ENCODE results near the gene NUDT12.

NUDT12 gene

DNA sequence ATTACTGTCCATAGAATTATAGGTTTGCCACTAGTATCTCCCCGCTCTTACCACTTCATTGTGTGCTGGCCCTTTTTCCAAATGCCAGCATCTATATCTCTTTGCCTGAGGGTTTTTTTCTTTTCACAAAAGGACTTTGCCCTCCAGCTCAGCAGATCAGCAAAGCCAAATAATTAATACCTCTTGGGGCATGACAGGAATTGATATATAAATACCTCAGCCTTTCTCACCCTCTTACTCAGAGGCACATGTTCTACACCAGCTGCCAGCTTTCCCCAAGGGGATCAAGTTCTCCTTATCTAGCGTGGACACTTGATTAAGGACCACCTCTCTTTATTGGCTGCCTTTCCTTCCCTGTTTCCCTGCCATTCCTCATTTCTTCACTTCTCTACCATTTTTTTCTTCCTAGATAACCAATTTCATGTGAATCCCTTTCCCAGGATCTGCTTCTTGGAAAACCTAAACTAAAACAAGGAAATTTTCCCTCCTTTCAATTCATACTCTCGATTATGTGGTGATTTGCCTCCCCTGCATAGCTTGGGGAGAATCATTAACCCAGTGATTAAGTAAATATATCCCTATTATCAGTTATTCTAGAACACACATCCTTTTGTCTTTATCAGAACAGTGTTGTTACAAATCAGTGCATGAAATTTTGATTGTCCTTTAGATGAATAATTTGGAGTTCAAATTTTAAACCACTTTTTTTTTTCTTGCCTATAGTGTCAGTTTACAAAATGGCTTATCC is 6.9 kb upstream of the NUDT12 start:
- H3K27ac Mint-ChIP-seq: no peak overlapping the region
- DNase-seq (ENCODE audit: low spot score in 2 of 2) (no peak), ATAC-seq (no peak)
- H3K4me3 Mint-ChIP-seq: no peak overlapping the region
- no peaks in the 10 kb centered on the region for H3K9me3 Mint-ChIP-seq
- no peaks in the 10 kb centered on the region for H3K4me1 Mint-ChIP-seq
- no peaks in the 10 kb centered on the region for H3K36me3 Mint-ChIP-seq

DNA sequence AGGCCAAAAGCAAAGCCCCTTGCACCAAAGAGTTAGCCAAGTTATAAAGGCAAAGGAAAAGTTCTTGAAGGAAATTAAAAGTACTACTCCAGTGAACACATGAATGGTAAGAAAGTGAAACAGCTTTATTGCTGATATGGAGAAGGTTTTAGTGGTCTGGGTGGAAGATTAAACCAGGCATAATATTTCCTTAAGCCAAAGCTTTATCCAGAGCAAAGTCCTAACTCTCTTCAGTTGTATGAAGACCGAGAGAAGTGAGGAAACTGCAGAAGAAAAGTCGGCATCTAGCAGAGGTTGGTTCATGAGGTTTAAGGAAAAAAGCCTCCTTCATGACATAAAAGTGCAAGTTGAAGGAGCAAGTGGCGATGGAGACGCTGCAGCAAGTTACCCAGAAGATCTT is 3.1 kb upstream of the NUDT12 start:
- Mint-ChIP-seq H3K9me3 (no peaks in the 10 kb centered on the region), H3K27ac (no peak overlapping the region), H3K4me3 (no peak overlapping the region), H3K4me1 (peaks cover 9% of the 10 kb centered on the region), H3K36me3 (no peaks in the 10 kb centered on the region)
- ATAC-seq (no peak), DNase-seq (ENCODE audit: low spot score in 2 of 2) (no peak)

DNA sequence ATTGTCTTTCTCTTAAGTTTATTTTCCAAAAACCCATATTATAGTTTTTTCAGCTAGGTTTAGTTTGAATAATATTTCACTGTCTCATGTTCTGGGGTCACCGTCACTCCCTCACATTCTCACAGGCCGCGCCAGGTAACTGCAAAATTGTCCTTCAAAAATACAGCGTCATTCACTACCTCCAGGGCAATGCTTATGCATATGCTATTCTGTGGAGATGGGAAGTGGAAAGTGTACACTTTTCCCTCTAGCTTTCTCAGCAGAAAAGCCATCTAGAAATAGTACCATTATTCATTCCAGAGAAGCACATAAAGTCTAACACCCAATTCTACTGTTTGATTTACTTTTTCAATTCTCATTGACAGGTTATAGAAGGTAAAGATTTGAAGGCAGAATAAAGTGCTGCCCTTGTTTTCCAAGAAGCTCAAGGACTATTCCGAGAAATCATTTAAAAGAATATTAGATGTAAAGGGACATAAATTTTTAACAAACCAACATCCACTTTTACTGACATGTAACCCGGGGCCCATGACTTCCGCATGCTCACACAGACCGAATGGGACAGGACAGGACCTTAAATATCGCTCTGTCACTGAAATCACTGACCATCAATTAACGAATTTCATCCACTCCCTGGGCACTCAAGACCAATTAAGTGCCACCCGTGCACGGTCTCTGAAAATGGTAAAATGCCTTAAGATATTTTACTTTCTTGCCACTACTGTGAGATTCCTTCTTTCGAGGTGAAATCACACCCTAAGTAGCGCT is 720 bp downstream of the NUDT12 start:
- no peaks in the 10 kb centered on the region for H3K36me3 Mint-ChIP-seq
- H3K4me1 Mint-ChIP-seq: peaks cover 9% of the 10 kb centered on the region
- ATAC-seq: no peak
- no peak for DNase-seq (ENCODE audit: low spot score in 2 of 2)
- H3K9me3 Mint-ChIP-seq: peaks cover 2% of the 10 kb centered on the region
- H3K27ac Mint-ChIP-seq: no peak overlapping the region
- peak overlapping the region; percentile 59 for H3K4me3 Mint-ChIP-seq

DNA sequence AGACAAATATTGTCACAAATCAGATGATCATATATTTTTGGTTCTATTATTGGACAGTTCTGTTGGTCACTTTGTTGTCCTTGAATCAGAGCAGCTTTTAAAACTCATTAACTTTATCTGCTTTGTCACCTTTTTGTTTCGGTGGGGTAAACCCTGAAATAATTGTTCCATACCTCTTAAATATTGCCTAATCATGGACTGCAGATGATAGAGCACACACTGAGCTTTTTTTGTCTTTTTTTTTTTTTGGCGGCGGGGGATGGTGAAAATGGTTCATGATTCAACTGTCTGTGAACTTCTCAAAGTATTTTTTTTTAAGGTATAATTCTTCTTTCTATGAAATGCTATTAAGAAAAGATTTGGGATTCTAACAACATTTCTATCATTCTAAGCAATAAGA is 1.8 kb downstream of the NUDT12 start:
- Mint-ChIP-seq H3K9me3 (peaks cover 2% of the 10 kb centered on the region), H3K4me3 (no peak overlapping the region), H3K36me3 (no peaks in the 10 kb centered on the region), H3K4me1 (peaks cover 9% of the 10 kb centered on the region), H3K27ac (no peak overlapping the region)
- ATAC-seq (no peak), DNase-seq (ENCODE audit: low spot score in 2 of 2) (no peak)

DNA sequence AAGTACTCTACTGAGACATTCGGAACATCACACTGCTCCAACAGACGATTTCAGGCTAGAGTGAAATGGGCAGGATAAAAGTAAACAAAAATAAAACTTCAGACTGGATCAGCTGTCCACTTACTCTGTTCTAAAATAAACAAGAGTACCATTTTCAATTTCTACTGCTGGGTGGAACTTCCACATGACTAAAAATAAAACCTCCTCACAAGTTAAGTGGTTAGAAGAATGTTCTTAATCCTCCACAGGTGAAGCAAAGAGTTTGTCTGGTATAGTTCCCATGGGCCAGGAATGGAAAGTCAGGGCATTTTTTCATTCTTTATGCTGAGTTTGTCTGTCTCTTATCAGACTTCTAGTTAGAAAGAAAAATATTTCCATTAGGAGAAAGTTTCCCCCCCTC is 15.7 kb downstream of the NUDT12 start:
- Mint-ChIP-seq H3K4me3 (no peak overlapping the region), H3K36me3 (no peaks in the 10 kb centered on the region), H3K9me3 (no peaks in the 10 kb centered on the region), H3K27ac (no peak overlapping the region), H3K4me1 (no peaks in the 10 kb centered on the region)
- no peak for ATAC-seq
- DNase-seq (ENCODE audit: low spot score in 2 of 2): no peak

DNA sequence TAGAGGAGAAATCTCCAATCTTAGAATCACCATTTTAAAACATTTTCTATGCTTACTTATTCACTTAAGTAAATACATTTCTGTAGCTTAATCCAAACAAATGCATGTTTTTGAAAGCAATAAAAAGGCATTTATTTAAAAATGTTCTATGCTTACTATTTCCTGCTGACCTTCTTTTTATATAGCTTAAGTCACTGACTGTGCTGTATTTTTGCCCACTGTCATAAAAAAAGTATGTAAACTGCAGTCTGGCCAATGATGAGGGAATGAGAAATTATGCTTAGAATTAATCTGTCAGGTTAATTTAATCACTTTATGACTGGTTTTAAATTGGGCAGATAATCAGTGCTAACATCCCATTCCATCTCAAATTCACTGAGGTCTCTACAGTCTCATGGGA is 20.1 kb downstream of the NUDT12 start:
- Mint-ChIP-seq H3K27ac (no peak overlapping the region), H3K36me3 (no peaks in the 10 kb centered on the region), H3K4me1 (no peaks in the 10 kb centered on the region), H3K4me3 (no peak overlapping the region), H3K9me3 (no peaks in the 10 kb centered on the region)
- DNase-seq (ENCODE audit: low spot score in 2 of 2) (no peak), ATAC-seq (no peak)

DNA sequence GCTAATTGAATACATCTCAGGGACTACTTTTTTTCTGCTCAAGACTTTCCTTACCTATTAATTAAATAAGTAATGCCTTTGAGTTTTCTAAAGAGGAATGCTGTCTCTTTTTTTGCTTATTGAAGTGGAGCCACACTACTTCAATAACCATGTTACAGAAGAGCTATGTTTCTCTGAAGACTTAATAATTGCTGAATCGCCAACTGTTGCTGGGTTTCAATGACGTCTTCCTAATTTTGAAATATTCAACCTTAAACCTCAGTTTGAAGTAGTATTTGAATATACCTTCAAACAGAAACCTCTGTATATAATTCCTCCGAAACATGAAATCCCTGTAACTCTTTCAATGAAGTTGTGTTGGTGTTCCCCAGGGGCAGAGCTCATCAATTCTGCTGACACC is 21.0 kb downstream of the NUDT12 start:
- no peak overlapping the region for H3K27ac Mint-ChIP-seq
- H3K9me3 Mint-ChIP-seq: no peaks in the 10 kb centered on the region
- DNase-seq (ENCODE audit: low spot score in 2 of 2) (no peak), ATAC-seq (no peak)
- H3K4me3 Mint-ChIP-seq: no peak overlapping the region
- H3K4me1 Mint-ChIP-seq: no peaks in the 10 kb centered on the region
- H3K36me3 Mint-ChIP-seq: no peaks in the 10 kb centered on the region

DNA sequence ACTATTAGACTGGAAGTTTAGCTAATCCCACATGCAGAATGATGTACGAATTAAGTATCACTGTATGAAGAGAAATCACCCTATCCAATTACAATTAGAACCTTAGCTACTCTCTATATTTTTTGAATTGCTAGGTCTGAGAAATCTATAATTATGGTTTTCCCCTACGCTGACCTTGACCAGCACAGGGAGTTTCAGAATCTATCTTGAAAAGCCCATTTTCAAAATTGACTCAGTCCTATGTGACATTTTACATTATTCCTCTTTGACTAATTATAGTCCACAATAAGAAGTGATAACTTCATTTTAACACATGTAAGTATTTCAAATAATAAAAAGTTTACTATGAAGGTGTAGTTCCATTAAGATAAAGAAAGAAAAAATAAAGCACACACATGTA is 21.5 kb downstream of the NUDT12 start:
- no peak for DNase-seq (ENCODE audit: low spot score in 2 of 2)
- Mint-ChIP-seq H3K27ac (no peak overlapping the region), H3K9me3 (no peaks in the 10 kb centered on the region), H3K36me3 (no peaks in the 10 kb centered on the region), H3K4me3 (no peak overlapping the region), H3K4me1 (no peaks in the 10 kb centered on the region)
- no peak for ATAC-seq

DNA sequence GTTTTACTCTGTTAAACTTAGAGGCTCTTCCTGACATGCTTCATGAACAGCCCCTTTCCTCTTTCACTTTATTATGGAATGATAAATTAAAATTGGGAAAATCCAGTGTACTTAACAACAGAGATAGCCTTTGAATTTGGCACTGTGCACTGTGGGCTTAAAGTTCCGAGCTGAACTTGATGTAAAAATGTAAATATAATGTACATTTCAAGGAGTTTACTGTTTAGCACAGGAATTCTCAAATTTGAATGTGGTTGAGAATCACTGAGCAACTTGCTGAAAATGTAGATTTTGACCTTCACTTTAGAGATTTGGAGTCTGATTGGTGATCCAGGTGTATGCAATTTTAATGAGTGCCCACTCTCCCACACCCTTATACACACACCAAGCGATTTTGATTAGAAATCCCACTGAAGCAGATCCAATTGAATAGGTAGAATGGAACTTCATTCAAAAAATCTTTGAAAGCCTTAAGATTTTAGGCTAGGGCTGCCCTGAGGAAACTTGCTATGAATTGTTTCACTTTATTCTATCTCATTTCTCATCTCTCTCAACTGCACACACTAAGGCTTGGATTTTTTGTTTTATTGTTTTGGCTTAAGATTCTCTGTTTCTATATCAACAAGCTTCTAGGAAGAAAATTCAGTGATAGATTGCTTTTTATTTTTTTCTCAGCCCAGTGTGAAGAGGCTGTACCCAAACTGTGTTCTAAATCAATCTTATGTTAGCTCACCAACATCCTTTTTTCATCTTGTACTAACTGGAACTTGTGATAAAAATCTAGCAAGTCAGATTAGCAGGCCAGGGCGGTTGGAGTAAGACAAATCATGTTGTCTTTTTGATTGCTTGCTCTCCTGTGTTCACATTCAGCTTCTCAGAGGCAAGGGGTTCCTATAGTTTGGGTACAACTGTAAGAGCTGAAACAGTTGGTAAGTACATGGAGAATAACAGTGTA is 22.9 kb downstream of the NUDT12 start:
- no peak overlapping the region for H3K4me3 Mint-ChIP-seq
- H3K9me3 Mint-ChIP-seq: no peaks in the 10 kb centered on the region
- DNase-seq (ENCODE audit: low spot score in 2 of 2): no peak
- H3K4me1 Mint-ChIP-seq: no peaks in the 10 kb centered on the region
- no peaks in the 10 kb centered on the region for H3K36me3 Mint-ChIP-seq
- H3K27ac Mint-ChIP-seq: no peak overlapping the region
- no peak for ATAC-seq

DNA sequence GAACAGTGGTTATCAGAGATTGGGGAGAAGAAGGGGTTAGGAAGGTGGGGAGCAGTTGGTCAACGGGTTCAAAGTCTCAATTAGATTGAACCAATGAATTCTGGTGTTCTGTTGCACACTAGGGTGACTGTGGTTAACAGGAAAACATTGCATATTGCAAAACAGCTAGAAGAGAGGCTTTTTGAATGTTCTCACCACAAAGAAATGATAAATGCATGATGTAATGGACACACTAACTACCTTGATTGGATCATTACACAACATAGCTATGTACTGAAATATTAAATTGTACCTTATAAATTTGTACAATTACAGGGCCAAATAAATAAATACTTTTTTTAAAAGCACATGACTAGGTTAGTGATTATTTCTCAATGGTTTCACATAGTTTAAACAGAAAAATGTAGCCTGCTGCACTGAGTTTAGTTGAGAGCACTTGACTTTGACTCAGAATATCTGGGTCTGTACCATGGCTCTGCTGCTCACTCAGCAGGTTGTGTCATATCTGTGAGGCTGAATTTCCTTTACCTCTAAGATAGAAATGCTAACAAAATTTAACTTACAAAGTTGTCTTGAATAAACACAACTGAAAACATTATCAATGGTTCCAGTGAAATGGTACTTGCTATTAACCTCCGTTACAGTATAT is 30.4 kb downstream of the NUDT12 start:
- no peaks in the 10 kb centered on the region for H3K36me3 Mint-ChIP-seq
- no peaks in the 10 kb centered on the region for H3K4me1 Mint-ChIP-seq
- H3K27ac Mint-ChIP-seq: no peak overlapping the region
- ATAC-seq: no peak
- DNase-seq (ENCODE audit: low spot score in 2 of 2): no peak
- H3K9me3 Mint-ChIP-seq: peaks cover 3% of the 10 kb centered on the region
- no peak overlapping the region for H3K4me3 Mint-ChIP-seq

DNA sequence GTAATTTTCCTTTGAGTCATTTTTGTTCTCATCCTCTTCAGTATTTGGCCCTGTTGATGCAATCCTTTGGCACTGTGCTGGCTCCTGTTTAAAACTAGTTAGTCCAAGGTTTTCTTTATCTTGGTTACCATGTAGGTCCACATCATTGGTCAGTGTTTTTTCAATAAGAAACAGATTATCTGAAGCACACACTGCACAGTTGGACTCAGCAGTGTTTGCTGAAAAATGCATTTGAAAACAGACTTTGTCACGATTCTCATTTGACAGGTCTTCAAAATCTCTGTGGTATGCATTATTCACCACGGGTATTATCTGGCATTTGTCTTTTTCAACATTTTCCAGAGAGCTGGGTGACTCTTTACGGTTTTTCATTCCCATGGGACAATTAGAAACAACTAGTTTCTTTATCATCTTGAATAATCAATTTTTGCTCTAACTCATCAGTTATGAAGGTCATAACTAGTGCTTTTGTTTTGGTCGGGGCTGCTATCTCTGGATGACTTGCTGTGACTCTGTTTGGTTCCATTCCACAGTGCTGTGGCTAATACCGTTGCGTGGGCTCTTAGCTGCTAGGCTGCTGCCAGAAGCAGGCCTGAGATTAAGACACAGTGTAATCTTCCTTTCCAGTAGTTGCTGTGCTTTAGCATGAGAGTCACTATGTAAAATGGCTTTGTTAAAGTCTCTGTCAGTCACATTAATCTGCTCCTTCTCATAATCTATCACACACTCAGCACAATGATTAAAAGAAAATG is 36.2 kb downstream of the NUDT12 start:
- Mint-ChIP-seq H3K36me3 (no peaks in the 10 kb centered on the region), H3K4me3 (no peak overlapping the region), H3K4me1 (no peaks in the 10 kb centered on the region), H3K9me3 (no peaks in the 10 kb centered on the region), H3K27ac (no peak overlapping the region)
- DNase-seq (ENCODE audit: low spot score in 2 of 2) (no peak), ATAC-seq (no peak)

DNA sequence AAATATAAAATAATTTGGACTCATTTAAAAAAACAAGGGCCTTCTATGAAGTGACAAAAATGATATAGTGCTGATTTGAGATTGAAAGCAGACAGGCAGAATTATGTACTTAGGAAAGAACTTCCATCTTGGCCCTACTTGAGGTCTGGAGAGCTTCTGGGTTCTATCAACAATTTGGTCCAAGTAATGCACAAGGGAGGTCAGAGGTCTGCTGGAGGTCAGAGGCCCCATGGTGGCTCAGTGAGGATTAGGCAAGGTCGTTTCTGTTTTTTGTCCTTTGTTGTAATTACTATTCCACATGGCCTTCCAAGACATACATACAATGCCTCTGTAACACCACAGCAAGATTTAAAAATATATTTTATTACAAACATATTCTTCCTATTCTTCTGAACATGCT is 37.2 kb downstream of the NUDT12 start:
- no peaks in the 10 kb centered on the region for H3K4me1 Mint-ChIP-seq
- ATAC-seq (no peak), DNase-seq (ENCODE audit: low spot score in 2 of 2) (no peak)
- no peaks in the 10 kb centered on the region for H3K9me3 Mint-ChIP-seq
- H3K36me3 Mint-ChIP-seq: no peaks in the 10 kb centered on the region
- H3K4me3 Mint-ChIP-seq: no peak overlapping the region
- no peak overlapping the region for H3K27ac Mint-ChIP-seq

DNA sequence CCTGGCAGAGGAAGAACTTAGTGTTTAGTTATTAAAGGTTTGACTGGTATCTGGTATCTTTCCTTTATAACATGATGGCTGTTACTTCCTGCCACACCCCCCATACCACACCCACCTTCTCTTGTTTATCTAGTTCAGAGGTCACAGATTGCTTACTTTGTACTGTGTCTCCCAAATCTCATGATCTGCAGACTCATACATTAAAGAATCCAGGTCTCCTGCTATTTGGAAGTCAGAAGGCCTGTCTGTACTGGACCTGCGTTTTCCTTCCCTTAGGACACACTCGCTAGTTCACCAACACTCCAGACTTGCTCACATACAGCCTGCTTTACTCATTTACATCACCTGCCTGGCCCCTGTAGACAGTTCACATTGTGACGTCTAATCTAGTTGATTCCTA is 39.3 kb downstream of the NUDT12 start:
- no peak for DNase-seq (ENCODE audit: low spot score in 2 of 2)
- H3K27ac Mint-ChIP-seq: no peak overlapping the region
- no peaks in the 10 kb centered on the region for H3K36me3 Mint-ChIP-seq
- no peaks in the 10 kb centered on the region for H3K4me1 Mint-ChIP-seq
- no peaks in the 10 kb centered on the region for H3K9me3 Mint-ChIP-seq
- H3K4me3 Mint-ChIP-seq: no peak overlapping the region
- no peak for ATAC-seq

DNA sequence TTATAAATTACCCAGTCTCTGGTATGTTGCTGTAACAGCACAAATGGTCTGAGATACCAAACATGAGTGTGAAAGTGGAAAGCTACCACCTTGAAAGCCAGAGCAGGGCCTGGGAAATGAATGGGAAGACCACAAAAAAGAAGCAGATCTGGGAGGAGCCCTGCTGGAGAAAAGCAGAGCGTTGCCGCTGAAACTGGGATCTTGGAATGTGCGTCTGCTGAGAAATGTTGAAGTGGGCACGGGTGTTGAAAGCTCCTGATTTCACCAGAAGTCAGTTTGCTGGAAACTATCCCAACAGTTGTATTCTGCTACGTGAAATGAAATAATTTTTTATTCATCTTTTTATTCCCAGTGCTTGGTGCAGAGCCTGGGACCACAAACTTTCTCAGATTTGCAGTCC is 40.0 kb downstream of the NUDT12 start:
- DNase-seq (ENCODE audit: low spot score in 2 of 2) (no peak), ATAC-seq (no peak)
- H3K27ac Mint-ChIP-seq: no peak overlapping the region
- H3K4me1 Mint-ChIP-seq: no peaks in the 10 kb centered on the region
- H3K9me3 Mint-ChIP-seq: no peaks in the 10 kb centered on the region
- no peak overlapping the region for H3K4me3 Mint-ChIP-seq
- no peaks in the 10 kb centered on the region for H3K36me3 Mint-ChIP-seq
